Eye (tissue), 1 donor: ENCODE measurements around the gene WWTR1.

Experiments used
- DNase-seq: peaks from one replicate; pipeline ENCODE4 v3.0.0-alpha.2; 2015

WWTR1 gene

DNA sequence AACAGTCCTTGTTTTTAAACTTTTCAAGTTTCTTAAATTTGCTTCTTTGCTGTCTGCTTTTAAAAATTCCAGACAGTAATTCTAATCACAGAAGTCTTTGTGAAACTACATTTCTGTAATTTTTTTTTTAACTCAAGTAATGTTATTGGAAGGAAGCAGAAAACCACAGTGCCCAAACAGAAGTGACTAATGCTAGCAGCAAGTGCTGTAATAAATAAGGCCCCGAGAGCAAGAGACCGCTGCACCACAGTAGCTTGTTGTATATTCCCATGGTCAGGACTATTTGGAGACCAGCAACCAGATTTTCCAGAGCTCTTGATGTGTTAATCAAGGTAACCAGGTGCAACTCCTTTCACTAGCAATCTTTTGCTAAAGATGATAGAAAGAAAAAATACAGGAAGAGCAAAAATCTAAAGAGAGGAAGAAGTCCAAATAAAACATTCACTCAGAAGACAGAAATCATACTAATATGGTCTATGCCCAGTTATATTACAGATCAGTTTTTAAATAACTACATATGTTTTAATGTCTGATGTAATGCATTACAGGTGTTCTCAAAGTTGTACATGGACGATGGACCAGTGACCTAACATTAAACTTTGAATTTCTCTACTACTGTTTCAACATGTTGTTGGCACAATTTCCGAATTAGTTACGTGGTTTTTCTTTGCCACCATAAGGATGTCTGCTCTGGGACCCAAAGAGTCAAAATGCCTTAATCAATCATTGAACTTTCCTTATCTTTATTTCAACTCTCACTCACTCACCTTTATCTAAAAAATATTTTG, 36.4 kb downstream of the WWTR1 start:
- no peak for DNase-seq

DNA sequence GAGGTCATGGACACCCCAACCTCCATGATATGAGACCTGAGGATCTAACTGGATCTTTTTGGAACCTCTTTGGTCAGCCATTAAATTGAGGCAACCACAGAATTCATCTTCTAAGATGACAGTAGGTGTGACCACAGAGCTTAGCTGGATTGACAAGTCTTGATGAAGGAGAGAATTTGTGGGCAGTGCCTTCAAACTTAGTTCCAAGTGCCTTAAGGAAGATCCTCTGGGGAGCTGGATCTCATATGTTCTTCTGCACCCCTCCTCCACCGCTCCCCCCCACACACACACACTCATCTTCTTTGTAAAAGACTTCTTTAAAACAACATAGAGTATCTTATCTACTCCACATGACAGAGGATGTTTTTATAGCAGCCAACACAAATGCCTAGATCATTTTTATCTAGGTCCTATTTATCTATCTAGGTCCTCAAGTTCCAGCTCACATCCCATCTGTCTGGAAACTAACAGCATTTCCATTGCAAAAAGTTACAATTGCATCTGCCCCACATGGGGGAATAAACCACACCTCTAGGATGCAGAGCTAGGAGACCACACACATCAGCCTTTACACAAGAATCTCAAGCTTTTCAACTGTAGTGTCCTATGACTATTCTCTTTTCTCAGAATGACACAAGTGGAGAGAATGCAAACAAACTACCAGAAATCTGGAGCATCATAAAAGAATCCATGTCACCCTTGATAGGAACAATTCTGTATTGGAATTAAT, 37.4 kb downstream of the WWTR1 start:
- DNase-seq: no peak

DNA sequence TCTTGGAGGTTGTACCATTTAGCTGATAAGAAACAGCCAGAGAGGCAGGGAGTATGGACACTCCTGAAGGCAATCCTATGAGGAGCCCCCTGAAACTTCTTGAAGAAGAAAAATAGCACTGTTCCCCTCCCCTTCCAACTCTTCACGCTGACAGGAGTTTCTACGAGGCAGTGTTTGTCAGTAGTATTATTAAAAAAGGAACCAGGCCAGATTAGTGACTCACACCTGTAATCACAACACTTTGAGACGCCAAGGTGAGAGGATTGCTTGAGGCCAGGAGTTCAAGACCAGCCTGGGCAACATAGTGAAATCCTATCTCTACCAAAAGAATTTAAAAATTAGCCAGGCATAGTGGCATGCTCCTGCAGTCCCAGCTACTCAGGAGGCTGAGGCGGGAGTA, 38.7 kb downstream of the WWTR1 start:
- no peak for DNase-seq

GRCh38 chr3:149618151-149619123, 39.4 kb downstream of the WWTR1 start:
- no peak for DNase-seq

DNA sequence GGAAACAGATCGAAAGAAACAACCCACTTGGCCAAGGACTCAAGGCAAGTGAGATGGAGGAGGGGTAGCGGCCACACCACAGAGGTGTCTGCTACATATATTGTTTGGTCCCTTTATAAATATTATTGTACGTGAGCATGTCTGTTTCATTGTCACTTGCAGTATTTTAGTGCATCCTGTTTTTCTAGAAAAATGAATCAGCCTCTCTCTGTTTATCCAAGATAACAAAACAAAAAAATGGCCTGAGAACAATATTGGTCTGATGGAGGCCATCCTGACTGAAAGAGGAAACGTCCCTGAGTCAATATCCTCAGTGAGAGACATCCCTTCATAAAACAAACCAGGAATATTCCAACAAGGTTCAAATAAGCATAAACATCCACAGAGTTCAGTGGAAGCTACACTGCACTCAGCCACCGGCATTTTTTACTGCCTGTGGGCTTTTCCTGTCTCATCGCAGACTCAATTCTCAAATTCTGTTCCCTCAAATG, 42.0 kb downstream of the WWTR1 start:
- no peak for DNase-seq

GRCh38 chr3:149613988-149614387, 43.8 kb downstream of the WWTR1 start:
- no peak for DNase-seq

DNA sequence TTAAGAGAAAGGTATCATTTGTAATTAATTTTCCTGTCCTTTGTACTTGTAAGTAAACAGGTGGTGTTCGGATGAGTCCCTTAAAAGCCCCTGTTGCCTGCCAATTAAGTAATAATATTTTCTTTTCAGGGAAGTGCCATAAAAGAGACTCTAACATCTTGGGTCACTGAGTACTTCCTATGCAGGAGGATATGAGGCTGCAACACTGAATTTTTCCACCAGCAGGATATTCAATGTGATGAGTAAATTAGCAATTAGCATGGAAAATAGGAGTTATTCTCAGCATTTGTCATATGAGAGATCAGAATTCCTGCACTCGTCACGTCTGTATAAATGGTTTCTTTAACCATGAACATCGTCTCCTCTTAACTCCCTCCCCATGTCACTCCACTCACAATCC, 45.4 kb downstream of the WWTR1 start:
- DNase-seq: no peak

- DNase-seq: no peak
Observed at GRCh38 chr3:149611149-149611548, 46.7 kb downstream of the WWTR1 start.

DNA sequence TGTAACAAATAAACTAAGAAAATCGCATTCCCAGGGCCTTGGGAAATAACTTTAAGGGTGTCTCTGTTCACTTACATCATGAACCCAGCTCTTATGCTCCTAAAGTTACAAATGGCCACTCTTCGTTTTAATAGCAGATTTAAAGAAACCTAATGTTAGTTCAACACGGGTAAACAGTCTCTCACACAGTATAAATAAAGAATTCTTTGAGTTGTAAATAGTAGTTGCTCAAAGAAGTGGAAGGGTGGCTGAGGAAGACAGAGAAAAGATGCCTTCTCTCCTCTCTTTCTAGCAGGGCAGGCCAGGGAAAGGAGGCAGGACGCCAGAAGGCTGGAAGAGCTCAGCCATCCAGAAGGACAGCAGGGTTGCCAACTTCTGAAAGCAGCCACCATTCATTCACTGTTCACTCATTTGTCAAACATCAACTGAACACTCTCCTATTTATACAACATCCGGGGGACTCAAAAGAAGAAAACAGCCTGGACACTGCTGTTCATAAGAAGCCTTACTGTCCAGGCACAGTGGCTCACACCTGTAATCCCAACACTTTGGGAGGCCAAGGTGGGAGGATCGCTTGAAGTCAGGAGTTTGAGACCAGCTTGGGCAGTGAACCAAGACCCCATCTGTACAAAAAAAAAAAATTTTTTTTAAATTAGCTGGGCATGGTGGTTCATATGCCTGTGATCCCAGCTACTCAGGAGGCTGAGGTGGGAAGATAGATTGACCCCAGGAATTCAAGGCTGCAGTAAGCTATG, 47.3 kb downstream of the WWTR1 start:
- DNase-seq: no peak

- DNase-seq: no peak
Observed at GRCh38 chr3:149609595-149609994, 48.2 kb downstream of the WWTR1 start.

DNA sequence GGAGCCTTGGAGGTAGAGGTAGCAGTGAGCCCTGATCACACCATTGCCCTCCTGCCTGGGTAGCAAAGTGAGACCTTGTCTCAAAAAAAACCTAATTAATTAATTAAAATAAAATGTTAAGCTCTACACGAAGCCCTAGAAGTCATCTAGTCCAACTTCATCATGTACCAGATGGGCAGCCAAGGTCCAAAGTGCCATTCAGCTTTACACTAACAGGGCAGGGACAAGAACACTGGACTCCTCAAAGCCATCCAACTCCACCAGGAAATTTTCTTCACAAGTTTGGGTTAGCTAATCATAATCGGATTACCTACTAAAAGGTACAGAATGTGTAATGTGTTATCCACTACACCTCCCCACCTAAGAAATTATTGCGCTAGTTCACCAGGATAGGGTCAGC, 48.8 kb downstream of the WWTR1 start:
- no peak for DNase-seq

- no peak for DNase-seq
Observed at GRCh38 chr3:149605902-149606301, 51.9 kb downstream of the WWTR1 start.

- DNase-seq: peak; percentile 58
Observed at GRCh38 chr3:149604125-149604875, 53.5 kb downstream of the WWTR1 start.

DNA sequence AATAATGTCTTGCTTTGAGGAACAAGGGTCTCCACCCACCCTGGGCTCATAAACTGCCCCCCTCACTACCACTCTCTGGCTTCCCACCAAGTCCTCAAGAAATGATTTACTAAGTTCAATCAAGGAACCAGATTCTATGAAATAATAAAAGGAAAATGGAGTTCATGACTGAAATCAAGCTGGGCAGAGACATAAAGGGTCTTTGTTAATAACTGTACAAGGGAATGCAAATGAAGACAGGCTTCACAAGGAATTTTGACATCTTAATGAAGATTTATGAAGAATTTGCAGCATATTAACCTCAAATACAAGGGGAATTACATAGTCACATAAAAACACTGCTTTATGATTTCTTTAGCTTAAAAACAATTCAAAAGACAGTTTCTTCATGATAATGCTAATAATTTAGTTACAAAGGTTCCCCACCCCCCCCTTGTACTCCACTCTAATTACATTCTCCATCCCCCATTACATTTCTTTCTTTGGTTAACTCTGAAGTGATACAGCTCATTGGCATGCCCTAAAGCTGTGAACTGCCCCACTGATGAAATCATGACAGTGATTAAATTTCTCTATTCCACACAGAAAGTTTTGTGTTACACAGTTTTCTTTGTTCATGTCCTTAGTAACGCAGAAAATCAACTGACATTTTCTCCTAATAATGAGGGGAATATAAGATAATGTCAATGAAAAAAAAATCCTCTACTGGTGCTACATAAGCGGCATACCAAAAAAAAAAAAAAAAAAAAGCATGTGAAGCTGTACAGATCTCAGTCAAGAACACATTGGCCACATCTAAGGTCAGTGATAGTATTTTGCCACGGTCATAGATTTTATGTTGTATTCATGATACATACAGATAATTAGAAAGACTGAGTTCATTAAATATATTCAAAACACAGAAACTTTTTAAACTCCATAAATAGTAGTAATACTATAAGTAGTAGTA, 54.4 kb downstream of the WWTR1 start:
- DNase-seq: peak; percentile 52

GRCh38 chr3:149600634-149601033, 57.2 kb downstream of the WWTR1 start:
- no peak for DNase-seq

DNA sequence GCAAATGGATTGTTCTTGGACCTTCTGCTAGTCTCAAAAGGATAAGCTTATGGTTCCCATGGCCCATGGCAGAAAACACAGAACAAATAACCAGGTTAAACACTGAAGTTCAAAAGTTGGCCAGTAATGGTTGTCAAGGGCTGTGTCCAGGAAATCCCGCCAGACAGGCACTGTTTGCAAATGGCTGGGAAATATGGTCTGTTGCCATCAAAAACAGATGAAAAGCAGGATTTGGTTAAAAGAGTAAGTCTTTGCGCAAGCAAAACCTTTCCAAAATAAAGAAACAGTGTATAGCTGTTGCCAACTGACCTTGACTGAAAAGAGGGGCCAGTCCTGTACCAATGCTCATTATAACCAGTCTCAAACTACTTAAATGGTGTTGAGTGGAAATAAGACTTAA, 58.6 kb downstream of the WWTR1 start:
- DNase-seq: no peak

DNA sequence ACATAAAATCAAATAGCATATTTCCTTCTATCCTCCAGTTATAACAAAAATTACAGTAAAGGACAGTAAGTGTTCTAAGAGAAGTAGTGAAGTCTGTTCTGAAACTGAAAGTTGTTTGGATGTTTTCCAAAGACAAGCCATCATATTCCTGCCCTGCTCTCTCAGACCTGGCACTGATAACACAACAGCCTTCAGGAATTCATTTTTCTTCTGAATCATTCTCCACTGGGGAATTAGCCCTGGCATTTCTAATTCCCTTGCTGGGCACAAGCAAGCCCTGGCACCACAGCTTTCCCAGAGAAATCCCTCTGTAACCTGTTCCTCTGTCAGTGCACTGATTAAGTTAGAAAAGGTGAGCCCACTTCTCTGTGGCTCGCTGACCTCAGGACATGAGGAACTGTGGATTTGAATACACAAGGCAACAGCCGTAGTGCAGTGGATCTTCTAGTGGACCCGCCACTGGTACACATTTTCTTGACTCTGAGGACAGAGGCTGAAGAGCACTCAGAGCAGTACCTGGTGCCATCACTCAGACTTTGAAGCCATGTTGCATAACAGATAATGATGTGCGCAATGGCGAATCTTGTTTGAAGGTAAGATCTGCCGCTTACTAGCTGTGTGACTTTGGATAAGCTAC, 61.6 kb downstream of the WWTR1 start:
- DNase-seq: no peak

- DNase-seq: peak; percentile 25
Observed at GRCh38 chr3:149593418-149594160, 64.2 kb downstream of the WWTR1 start.

- peak; percentile 21 for DNase-seq
Observed at GRCh38 chr3:149592758-149593240, 65.0 kb downstream of the WWTR1 start.
